HepG2 (cell line): ENCODE data around the gene ARHGEF11. TPM values are rescaled to one million over a fixed set of nuclear protein-coding genes. Genes with fewer than 3 reads are reported as not detected.

ENCODE experiments used
- ATAC-seq: fragments of 200-7000 bp; cut with Tn5 transposase; 3 replicates; pipeline ENCODE4 v1.9.1; 2020; ENCODE audit warnings: mild to moderate bottlenecking, moderate library complexity
- BruUV-seq: library from RNA; stranded (reverse); fragments of 400-500 nt; replicated peaks from 2 replicates; lab custom pipeline; 2021; lab: Mats Ljungman, UMichigan
- CTCF ChIA-PET: fragments of 300-600 bp; formaldehyde crosslinking; extraction: SDS; loops from one replicate; lab custom pipeline; 2021; ENCODE audit warnings: low total read pairs, inconsistent platforms, low intra/inter-chr PET ratio; lab: Yijun Ruan, JAX
- POLR2A ChIA-PET: fragments of 350-600 bp; sonication (Branson Sonifier 250); formaldehyde crosslinking; loops from one replicate; lab custom pipeline; 2020; ENCODE audit warnings: antibody characterized with exemption, inconsistent platforms; lab: Yijun Ruan, JAX
- DNase-seq: peaks from one replicate; pipeline ENCODE4 v3.0.0-alpha.2; 2015; ENCODE audit warnings: low spot score
- FAIRE-seq: peaks from 3 replicates; lab custom pipeline; 2011; peaks lifted over from hg19 to GRCh38; lab: Jason Lieb, UNC
- H2AFZ ChIP-seq: one replicate; pipeline ENCODE4 v1.6.1; 2011; ENCODE audit warnings: low read length, inconsistent platforms
- H3K27ac ChIP-seq: fragments of 300-600 bp; 3 replicates; pipeline ENCODE4 v1.8.0; 2011; ENCODE audit warnings: mixed run types, mild to moderate bottlenecking, mixed read lengths, low read length, inconsistent platforms; ENCODE audit not compliant: insufficient read depth; ENCODE audit errors: extremely low read length
- H3K27me3 ChIP-seq, 2 experiments: fragments of 200-600 bp in 1 of 2; 2 replicates in 1 of 2; 3 replicates in 1 of 2; pipeline versions ENCODE4 v1.6.0 to v1.8.0; 2011; ENCODE audit warnings: low read length in 2 of 2, mild to moderate bottlenecking in 2 of 2, moderate library complexity in 2 of 2, inconsistent platforms in 1 of 2; ENCODE audit not compliant: insufficient read depth in 2 of 2, control insufficient read depth in 1 of 2
- H3K36me3 ChIP-seq, 2 experiments: fragments of 200-600 bp in 1 of 2; replicated peaks in 1 of 2; 2 replicates in 1 of 2; 3 replicates in 1 of 2; pipeline versions ENCODE4 v1.5.1 to v1.8.0; 2011; ENCODE audit warnings: low read length in 2 of 2, inconsistent platforms in 1 of 2; ENCODE audit not compliant: insufficient read depth in 2 of 2, control insufficient read depth in 1 of 2
- H3K4me1 ChIP-seq: 2 replicates; pipeline ENCODE4 v1.5.1; 2012; ENCODE audit warnings: low read length, inconsistent platforms; ENCODE audit not compliant: insufficient read depth
- H3K4me2 ChIP-seq: 2 replicates; pipeline ENCODE4 v1.6.0; 2011; ENCODE audit warnings: low read depth, low read length, inconsistent platforms
- H3K4me3 ChIP-seq, 3 experiments: fragments of 200-600 bp in 1 of 3; sonication (generic), shearing (Covaris generic) in 1 of 3; replicated peaks in 1 of 3; 2 replicates each; pipeline ENCODE4 v1.5.1; 2011 to 2016; ENCODE audit warnings: low read length in 3 of 3, inconsistent platforms in 2 of 3, low read depth in 2 of 3, mild to moderate bottlenecking in 2 of 3, control low read depth in 1 of 3, mixed read lengths in 1 of 3; ENCODE audit not compliant: insufficient read depth in 1 of 3
- H3K79me2 ChIP-seq: one replicate; pipeline ENCODE4 v1.6.1; 2011; ENCODE audit warnings: low read length, inconsistent platforms; ENCODE audit not compliant: insufficient read depth
- H3K9ac ChIP-seq: 2 replicates; pipeline ENCODE4 v1.6.0; 2011; ENCODE audit warnings: mild to moderate bottlenecking, low read depth, low read length, inconsistent platforms; ENCODE audit not compliant: insufficient read depth
- H3K9me3 ChIP-seq: 2 replicates; pipeline ENCODE4 v1.5.1; 2012; ENCODE audit warnings: mild to moderate bottlenecking, low read length
- H4K20me1 ChIP-seq: 2 replicates; pipeline ENCODE4 v1.6.0; 2011; ENCODE audit warnings: inconsistent platforms, mild to moderate bottlenecking, low read length, moderate library complexity; ENCODE audit not compliant: insufficient read depth
- HCFC1 ChIP-seq: fragments of 150-350 bp; IDR thresholded peaks from 2 replicates; pipeline ENCODE4 v1.6.1; 2014; ENCODE audit warnings: low read depth, low read length
- MYC ChIP-seq: sonication (generic); formaldehyde crosslinking; IDR thresholded peaks from 2 replicates; pipeline ENCODE4 v1.9.0; 2021; ENCODE audit warnings: missing genetic modification reagents, borderline replicate concordance
- ZFP1 ChIP-seq: IDR thresholded peaks from 2 replicates; pipeline ENCODE4 v1.6.1; 2016
- ZNF234 ChIP-seq: sonication (generic); formaldehyde crosslinking; conservative IDR thresholded peaks from 2 replicates; pipeline ENCODE4 v1.5.1; 2020; ENCODE audit warnings: mild to moderate bottlenecking, missing genetic modification reagents
- ZNF713 ChIP-seq: sonication (generic); formaldehyde crosslinking; IDR thresholded peaks from 2 replicates; pipeline ENCODE4 v1.4.0; 2020; ENCODE audit warnings: mild to moderate bottlenecking, missing genetic modification reagents
- WGBS: methylation state at CpG from one replicate; pipeline ENCODE4 v1.1.6; 2017; ENCODE audit warnings: low lambda C conversion rate; 5-methylcytosine and 5-hydroxymethylcytosine counted together
- in situ Hi-C: cut with HindIII; loops from 2 replicates; pipeline ENCODE4 v1.10.0; 2017; ENCODE audit warnings: low pct_unique_long_range_greater_than_20kb; ENCODE audit not compliant: extremely low pct_ligation_motif_present
- intact Hi-C: fragments of 100-400 bp; cut with micrococcal nuclease; formaldehyde crosslinking; loops from one replicate; pipeline ENCODE4 v1.10.0; 2022; ENCODE audit not compliant: unreplicated experiment
- polyA plus RNA-seq, 8 experiments: library from polyadenylated mRNA; depleted of rRNA in 3 of 8; stranded (reverse) in 7 of 8; unstranded in 1 of 8; fragments of >200 nt; fragmentation: Illumina TruSeq in 4 of 8; extraction: Trizol in 4 of 8; gene quantifications; 2 replicates each; pipeline versions ENCODE4 v1.2.1 to v1.2.3, GENCODE V29; 2011 to 2016; ENCODE audit warnings: low read depth in 4 of 8, missing spikeins in 1 of 8, mixed read lengths in 1 of 8; ENCODE audit not compliant: insufficient read depth in 1 of 8
- total RNA-seq, 5 experiments: library from RNA; depleted of rRNA; stranded (reverse); fragments of >200 nt; fragmentation: Illumina TruSeq; extraction: Trizol; gene quantifications; 2 replicates each; pipeline ENCODE4 v1.2.3, GENCODE V29; 2016; ENCODE audit warnings: low read depth in 1 of 5
- TF ChIP-seq, protein P1 (sequence below), 2 experiments: sonication (generic) in 1 of 2; formaldehyde crosslinking in 1 of 2; IDR thresholded peaks; 2 replicates each; pipeline versions ENCODE4 v1.4.0 to v1.6.1; 2018 to 2020; ENCODE audit warnings: missing genetic modification reagents in 2 of 2, borderline replicate concordance in 1 of 2, low read depth in 1 of 2, mild to moderate bottlenecking in 1 of 2, missing biosample characterization in 1 of 2
- TF ChIP-seq, protein P2 (sequence below): sonication (generic); formaldehyde crosslinking; IDR thresholded peaks from 2 replicates; pipeline ENCODE4 v1.4.0; 2020; ENCODE audit warnings: low read depth, missing genetic modification reagents
- TF ChIP-seq, protein P3 (sequence below): IDR thresholded peaks from 2 replicates; pipeline ENCODE4 v1.6.1; 2016
- TF ChIP-seq, protein P4 (sequence below): sonication (generic); formaldehyde crosslinking; IDR thresholded peaks from 2 replicates; pipeline ENCODE4 v1.9.0; 2021; ENCODE audit warnings: missing genetic modification reagents, borderline replicate concordance
- TF ChIP-seq, protein P5 (sequence below): IDR thresholded peaks from 2 replicates; pipeline ENCODE4 v1.6.1; 2016; ENCODE audit warnings: control low read depth

The ARHGEF11 gene
- total and polyA plus RNA-seq, 2 of the 13 experiments (the other 11 are each of a cell fraction or from before 2014, with no cell fraction given) = 16.5 to 21.2 TPM

DNA sequence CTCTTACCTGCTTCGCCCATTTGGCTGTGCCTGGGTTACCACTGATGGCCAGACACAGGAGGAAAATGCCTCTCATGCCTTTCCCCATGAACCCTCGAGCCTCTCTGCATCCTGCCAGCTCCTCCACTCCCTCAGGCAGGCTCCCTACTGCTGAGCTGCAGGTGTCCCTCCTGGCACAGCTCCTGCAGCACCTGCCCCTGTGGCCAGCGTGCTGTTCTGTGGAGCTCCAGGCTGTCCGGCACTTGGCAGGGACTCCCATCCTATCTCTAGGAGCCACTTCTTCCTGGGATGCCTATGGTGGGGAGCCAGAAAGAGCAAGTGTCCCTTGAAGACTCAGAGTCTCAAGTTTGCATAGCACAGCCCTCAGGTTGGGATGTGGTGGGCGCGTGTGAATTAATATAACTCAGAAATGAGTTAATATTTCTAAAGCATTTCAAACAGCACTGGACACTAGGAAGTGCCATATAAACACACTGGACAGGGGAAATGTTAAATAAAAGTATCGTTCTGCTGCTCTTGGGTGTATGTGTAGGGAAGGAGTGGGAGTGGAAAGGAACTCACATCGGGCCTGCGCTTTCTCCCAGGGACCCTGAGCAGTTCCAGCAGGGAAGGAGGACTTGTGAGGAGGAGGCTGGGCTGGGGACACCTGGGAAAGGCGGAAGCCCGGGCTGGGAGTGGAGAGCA lies 122.4 kb downstream of the ARHGEF11 start (continued):
- TF ChIP-seq, protein P1, sequence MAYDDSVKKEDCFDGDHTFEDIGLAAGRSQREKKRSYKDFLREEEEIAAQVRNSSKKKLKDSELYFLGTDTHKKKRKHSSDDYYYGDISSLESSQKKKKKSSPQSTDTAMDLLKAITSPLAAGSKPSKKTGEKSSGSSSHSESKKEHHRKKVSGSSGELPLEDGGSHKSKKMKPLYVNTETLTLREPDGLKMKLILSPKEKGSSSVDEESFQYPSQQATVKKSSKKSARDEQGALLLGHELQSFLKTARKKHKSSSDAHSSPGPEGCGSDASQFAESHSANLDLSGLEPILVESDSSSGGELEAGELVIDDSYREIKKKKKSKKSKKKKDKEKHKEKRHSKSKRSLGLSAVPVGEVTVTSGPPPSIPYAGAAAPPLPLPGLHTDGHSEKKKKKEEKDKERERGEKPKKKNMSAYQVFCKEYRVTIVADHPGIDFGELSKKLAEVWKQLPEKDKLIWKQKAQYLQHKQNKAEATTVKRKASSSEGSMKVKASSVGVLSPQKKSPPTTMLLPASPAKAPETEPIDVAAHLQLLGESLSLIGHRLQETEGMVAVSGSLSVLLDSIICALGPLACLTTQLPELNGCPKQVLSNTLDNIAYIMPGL (CRISPR knock-in tag; IDR thresholded peaks at IDR 0.05; ENCODE audit: borderline replicate concordance in 1 of 2, low read depth in 1 of 2) = no peak
- TF ChIP-seq, protein P2, sequence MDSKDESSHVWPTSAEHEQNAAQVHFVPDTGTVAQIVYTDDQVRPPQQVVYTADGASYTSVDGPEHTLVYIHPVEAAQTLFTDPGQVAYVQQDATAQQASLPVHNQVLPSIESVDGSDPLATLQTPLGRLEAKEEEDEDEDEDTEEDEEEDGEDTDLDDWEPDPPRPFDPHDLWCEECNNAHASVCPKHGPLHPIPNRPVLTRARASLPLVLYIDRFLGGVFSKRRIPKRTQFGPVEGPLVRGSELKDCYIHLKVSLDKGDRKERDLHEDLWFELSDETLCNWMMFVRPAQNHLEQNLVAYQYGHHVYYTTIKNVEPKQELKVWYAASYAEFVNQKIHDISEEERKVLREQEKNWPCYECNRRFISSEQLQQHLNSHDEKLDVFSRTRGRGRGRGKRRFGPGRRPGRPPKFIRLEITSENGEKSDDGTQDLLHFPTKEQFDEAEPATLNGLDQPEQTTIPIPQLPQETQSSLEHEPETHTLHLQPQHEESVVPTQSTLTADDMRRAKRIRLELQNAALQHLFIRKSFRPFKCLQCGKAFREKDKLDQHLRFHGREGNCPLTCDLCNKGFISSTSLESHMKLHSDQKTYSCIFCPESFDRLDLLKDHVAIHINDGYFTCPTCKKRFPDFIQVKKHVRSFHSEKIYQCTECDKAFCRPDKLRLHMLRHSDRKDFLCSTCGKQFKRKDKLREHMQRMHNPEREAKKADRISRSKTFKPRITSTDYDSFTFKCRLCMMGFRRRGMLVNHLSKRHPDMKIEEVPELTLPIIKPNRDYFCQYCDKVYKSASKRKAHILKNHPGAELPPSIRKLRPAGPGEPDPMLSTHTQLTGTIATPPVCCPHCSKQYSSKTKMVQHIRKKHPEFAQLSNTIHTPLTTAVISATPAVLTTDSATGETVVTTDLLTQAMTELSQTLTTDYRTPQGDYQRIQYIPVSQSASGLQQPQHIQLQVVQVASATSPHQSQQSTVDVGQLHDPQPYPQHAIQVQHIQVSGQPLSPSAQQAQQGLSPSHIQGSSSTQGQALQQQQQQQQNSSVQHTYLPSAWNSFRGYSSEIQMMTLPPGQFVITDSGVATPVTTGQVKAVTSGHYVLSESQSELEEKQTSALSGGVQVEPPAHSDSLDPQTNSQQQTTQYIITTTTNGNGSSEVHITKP (CRISPR knock-in tag) = no peak

DNA sequence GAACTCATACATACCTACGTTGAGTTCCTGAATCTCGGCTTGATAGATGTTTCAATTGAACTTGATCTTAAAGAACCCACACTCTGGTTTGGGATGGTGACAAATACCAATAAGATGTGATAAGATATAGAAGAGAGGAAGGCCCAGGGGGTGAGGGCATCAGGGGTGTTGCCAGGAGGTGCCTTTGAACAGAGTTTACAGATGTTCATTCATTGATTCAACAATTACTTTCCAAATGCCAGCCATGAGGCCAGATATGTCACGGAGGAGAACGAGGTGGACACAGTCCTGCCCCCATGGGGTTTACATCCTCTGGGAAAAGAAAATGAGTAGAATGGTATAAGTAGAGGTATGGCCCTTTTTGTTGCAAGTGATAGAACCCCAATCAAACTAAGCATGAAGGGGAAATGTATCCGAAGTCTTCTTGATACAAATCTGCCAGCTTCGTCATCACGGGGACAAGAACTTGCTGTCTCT lies 124.5 kb downstream of the ARHGEF11 start:
- CTCF ChIA-PET = interaction anchor here (0.8 to 2.7 kb wide), 3 partner anchors 11 to 29 kb away, joined by 3 to 23 read pairs (median 6); partner anchors contain the start of gene PEAR1
- Histone ChIP-seq H3K4me3 (no peak overlapping the region), H4K20me1 (0 out of 2 replicates have a peak, but pooled peaks cover 2% of the 10 kb centered on the region), H3K9me3 (no peaks in the 10 kb centered on the region), H3K79me2 (no peaks in the 10 kb centered on the region), H2AFZ (no peak overlapping the region), H3K9ac (no peak overlapping the region), H3K4me1 (peaks cover 9% of the 10 kb centered on the region; the same call in 1 of the 2 replicates), H3K36me3 (no peaks in the 10 kb centered on the region), H3K4me2 (no peak overlapping the region), H3K27ac (no peak overlapping the region), H3K27me3 (peaks cover 23 to 64% of the 10 kb centered on the region in 2 experiments)
- FAIRE-seq (no peak), ATAC-seq (no peak), DNase-seq (no peak)
- intact Hi-C loops (no loop called here), in situ Hi-C loops (loop anchor here (10.0 kb wide), 1 partner anchor 226 kb away; no protein-coding TSS in a partner anchor)
- WGBS = 45% methylated on average over 7 of the region's 7 CpGs
- POLR2A ChIA-PET = no interaction called here
- BruUV-seq = no TSS peak
- TF ChIP-seq ZFP1 = no peak
- TF ChIP-seq ZNF234 (CRISPR knock-in tag) = no peak
- no peak for TF ChIP-seq HCFC1
- TF ChIP-seq, protein P3, sequence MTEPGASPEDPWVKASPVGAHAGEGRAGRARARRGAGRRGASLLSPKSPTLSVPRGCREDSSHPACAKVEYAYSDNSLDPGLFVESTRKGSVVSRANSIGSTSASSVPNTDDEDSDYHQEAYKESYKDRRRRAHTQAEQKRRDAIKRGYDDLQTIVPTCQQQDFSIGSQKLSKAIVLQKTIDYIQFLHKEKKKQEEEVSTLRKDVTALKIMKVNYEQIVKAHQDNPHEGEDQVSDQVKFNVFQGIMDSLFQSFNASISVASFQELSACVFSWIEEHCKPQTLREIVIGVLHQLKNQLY (CRISPR knock-in tag) = no peak
- TF ChIP-seq, protein P4, sequence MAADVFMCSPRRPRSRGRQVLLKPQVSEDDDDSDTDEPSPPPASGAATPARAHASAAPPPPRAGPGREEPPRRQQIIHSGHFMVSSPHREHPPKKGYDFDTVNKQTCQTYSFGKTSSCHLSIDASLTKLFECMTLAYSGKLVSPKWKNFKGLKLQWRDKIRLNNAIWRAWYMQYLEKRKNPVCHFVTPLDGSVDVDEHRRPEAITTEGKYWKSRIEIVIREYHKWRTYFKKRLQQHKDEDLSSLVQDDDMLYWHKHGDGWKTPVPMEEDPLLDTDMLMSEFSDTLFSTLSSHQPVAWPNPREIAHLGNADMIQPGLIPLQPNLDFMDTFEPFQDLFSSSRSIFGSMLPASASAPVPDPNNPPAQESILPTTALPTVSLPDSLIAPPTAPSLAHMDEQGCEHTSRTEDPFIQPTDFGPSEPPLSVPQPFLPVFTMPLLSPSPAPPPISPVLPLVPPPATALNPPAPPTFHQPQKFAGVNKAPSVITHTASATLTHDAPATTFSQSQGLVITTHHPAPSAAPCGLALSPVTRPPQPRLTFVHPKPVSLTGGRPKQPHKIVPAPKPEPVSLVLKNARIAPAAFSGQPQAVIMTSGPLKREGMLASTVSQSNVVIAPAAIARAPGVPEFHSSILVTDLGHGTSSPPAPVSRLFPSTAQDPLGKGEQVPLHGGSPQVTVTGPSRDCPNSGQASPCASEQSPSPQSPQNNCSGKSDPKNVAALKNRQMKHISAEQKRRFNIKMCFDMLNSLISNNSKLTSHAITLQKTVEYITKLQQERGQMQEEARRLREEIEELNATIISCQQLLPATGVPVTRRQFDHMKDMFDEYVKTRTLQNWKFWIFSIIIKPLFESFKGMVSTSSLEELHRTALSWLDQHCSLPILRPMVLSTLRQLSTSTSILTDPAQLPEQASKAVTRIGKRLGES (CRISPR knock-in tag) = no peak
- no peak for TF ChIP-seq ZNF713 (CRISPR knock-in tag)
- TF ChIP-seq MYC (CRISPR knock-in tag) = no peak
- TF ChIP-seq, protein P5, sequence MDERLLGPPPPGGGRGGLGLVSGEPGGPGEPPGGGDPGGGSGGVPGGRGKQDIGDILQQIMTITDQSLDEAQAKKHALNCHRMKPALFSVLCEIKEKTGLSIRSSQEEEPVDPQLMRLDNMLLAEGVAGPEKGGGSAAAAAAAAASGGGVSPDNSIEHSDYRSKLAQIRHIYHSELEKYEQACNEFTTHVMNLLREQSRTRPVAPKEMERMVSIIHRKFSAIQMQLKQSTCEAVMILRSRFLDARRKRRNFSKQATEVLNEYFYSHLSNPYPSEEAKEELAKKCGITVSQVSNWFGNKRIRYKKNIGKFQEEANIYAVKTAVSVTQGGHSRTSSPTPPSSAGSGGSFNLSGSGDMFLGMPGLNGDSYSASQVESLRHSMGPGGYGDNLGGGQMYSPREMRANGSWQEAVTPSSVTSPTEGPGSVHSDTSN = no peak
